ENCODE measurements around the gene CELF2.

The CELF2 gene

GRCh38 chr10:11307937-11308336 is 290.3 kb downstream of the CELF2 start:
- no peak for DNase-seq

DNA sequence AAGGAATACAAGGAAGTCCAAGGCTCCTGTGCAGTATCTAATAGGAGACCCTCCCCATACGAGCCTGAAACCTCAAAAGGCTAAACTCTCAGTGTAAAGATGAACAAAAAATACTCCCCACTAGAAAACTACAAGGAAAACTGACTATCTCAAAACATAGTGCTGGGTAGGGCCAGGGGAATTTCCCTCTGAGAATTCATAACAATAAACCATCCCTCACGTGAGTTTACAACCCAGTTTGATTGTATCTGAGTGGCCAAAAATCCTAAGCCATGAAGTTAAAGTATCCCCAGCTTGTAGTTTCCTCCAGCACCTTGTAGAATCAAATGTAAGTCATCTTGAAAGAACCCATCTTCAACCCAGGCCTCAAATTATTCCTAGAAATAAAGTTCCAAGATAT is 293.4 kb downstream of the CELF2 start:
- DNase-seq = no peak

GRCh38 chr10:11313463-11313862 is 295.8 kb downstream of the CELF2 start:
- DNase-seq = no peak

DNA sequence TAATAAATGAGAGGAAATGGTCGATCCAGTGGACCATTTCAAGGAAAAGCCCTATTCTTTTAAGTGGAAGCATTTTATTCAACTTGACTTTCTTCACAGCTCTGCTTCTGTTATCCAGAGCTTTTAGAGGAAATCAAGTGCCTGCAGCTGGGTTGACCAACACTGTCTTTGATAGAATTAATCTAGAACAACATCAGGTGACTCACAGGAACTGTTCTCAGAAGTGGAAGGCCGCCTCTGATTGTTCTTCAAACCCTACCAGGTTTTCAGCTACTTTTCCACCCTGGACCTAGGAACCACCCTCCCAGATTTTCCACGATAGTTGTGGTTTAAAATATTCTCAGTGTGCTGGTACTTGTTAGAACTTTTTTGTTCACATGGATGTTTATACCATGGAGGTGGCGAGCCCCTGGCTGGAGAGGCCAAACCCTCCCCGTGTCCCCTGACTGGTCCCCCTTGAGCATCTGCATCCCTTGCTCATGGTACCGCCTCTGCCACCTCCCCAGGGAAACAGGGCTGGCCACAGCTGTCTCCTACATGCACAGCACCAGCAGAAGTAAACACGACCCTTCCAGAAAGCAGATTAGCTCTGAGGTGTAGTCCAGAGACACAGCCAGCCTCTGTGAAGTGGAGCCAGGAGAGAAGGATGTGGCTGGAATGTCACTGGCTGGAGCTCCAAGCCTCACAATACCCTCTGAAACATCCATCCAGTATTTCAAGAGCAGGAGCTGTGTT is 300.4 kb downstream of the CELF2 start:
- DNase-seq = no peak

GRCh38 chr10:11318826-11319598 is 301.3 kb downstream of the CELF2 start:
- no peak for DNase-seq

DNA sequence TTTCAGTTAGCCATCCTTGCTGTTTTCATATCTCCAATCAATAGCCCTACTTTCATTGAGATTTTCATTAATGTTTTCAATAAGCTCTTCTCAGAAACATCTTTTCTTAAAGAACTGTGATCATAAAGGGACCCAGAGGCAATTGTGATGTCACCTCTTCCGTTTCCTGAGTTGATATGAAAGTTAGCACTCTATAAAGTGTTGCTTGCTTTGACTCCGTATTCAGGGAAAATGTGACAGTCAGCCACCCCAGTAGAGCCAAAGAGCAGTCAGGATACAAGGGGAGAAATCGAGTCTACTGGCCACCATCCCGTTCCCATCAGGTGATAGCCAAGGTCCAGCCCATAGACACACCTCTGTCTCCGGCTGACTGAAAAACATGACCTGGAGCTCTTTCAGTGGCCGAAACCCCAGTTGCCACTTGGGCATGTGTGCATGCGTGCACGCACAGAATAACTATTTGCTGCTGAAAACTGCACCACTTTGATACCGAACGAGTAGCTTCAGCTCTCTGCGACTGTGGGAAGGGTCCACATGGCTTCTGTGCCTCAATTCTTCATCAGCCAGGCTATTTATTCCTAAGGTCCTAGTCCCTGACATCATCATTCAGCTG is 302.4 kb downstream of the CELF2 start:
- DNase-seq = no peak

GRCh38 chr10:11320809-11321520 is 303.3 kb downstream of the CELF2 start:
- DNase-seq = no peak

GRCh38 chr10:11322698-11323097 is 305.0 kb downstream of the CELF2 start:
- no peak for DNase-seq

DNA sequence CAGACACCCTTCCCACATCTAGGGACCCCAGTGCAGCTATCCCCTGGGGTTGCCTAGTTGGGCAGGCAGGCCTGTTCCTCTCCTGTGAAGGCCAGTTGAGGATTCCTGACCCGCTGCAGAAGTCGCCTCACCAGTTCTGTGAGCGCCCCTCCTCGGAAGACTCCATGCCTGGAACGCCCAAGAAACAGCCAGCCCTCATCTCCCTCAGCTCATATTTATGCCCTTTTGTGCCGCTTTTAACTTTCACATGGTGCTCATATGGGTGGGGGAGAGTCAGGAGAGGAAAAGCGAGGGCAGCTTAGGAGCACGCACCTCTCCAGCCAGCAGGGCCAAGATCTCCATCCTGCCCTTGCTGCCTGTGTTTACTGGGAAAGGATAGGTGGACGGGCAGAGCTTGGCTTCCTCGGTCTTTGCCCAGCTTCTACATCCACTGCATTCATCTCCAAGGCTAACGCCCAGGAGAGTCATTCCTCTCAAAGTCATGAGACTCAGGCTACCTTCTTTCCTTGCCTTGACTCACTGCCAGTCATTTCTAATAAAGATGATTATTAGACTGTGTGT is 307.2 kb downstream of the CELF2 start:
- DNase-seq = no peak

GRCh38 chr10:11325817-11326216 is 308.1 kb downstream of the CELF2 start:
- no peak for DNase-seq

DNA sequence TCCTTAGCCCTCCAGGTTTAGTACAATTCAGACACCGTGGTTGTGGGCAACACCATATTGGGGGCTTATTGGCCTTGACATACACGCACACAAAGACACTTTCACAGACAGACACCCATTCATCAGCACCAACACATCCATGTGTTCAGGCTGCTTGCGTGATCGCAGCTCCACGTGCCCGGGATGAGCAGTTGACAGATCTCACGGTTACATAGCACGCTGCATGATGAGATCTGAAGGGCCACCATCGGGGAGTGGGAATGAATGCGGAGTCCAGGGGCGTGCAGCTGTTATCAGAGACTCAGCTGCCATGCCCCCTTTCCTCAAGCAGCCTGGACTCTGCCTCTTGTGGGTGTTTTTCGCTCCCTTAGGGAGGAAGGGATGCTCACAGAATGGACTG is 308.6 kb downstream of the CELF2 start:
- no peak for DNase-seq

DNA sequence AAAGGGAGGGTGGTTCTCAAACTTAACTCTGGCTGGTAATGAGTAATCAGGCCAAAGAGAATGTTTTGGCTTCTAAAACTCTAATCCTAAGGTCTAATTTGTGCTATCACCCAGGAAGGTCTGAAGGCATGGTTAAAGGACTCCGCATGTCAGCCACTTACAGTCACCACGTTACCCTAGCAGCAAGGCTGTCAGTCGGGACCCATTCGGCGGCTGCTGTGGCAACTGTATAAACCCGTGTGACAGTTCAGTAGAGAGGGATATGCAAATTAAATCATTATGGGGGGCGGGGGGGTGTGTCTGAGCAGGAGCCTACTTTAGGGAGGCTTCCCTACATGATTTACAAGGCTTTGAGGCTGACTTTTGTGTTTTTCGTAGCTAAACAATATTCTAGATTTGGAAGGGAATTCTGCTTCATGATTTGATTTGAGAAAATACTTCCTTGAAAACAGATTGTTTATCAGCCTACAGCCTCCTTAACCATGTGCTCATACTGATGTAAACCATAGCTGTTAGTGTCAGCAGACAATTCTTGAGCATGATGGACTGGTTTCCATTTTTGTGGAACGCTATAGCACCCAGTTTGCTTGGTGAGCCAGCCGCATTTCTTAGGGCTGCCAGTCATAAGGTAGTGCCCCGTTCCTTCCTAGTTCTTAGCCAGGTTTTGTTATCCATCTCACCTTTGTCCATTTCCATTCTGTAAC is 309.4 kb downstream of the CELF2 start:
- DNase-seq = no peak

DNA sequence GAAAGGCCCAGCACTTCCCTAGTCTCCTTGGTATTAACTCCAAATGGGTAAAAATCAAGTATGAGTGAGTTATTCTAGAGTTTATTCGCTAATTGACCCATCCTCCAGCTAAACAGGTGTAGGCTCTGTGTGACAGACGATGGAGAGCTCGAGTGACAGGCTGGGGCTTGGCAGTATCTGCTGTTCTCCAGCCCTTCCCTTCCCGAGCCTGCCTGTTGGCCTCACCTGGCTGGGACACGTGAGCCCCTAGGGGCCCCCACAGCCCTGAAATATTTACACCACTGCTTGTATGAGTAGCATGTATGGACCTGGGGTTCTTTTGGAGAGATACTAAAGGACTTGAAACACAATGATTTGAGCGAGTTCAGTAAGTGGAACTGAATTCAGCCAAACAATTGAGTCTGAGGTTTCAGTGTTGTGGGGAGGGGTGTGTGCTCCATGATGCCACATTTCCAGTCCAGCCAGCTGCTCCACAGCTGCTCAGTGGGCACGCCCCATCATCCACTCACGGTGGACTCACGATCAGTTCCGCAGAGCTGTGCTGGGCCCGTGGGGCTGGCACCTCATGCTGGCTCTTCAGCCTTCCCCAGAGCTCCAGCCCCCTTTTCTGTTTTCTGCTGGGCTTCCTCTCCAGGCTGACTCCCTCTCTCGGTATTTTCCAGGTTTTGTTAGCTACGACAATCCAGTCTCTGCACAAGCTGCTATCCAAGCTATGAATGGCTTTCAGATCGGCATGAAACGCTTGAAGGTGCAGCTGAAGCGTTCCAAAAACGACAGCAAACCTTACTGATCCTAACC is 310.8 kb downstream of the CELF2 start:
- DNase-seq = no peak

DNA sequence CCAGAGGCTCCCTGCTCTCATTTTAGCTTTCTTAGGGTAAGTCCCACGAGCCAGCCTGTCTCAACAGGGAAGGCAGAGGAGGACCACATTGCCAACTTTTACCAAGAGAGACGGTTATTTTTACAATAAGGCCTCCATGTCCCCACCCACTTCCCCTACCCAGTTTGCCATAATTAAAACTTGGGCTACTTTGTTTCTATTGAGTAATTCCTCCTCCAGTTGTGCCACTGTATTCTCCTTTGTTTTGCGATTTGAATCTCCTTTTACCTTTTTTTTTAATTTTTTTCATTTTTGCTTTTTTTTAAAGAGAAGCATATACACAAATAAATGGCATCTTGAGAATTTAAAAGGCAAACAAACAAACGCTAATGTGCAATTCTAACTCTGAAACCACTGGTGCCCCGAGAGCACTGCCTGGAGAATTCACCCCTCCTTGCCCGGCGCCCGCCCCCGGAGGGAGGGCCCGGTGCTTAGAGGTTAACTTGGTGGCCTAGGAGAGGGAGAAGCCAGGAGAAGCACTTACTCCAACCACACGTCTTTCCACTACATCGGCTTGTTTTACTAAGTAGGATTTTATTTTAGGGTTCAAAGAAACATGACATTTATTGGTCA is 311.5 kb downstream of the CELF2 start:
- no peak for DNase-seq

DNA sequence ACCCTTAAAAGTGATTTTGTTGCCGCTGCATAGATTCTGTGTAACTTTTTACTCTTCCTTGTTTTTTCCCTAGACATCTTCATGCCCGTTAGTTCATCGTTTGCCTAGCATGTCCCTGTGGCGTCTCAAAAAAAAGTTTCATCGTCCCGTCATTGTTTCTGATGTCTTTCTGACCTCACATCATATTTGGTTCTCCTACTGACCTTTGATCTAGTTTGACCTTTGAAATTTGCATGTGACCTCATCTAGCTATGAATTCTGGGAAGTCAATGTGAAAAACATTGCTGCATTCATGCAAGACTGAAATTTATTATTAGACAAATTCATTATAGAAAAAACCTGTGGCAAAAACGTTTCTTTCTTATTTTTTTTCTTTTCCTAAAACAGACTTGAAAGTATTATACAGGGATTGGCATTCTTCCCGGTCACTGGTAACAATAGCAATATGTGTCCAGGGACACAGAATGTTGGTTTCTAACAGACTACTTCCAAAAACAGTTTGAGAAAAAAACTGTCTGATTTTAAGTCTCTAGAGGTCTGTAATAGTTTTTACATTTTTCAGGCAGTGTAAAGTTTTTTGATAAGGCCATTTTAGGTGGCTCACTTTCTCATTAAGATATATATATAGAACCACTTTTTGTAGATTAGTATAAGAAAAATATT is 312.8 kb downstream of the CELF2 start:
- no peak for DNase-seq

DNA sequence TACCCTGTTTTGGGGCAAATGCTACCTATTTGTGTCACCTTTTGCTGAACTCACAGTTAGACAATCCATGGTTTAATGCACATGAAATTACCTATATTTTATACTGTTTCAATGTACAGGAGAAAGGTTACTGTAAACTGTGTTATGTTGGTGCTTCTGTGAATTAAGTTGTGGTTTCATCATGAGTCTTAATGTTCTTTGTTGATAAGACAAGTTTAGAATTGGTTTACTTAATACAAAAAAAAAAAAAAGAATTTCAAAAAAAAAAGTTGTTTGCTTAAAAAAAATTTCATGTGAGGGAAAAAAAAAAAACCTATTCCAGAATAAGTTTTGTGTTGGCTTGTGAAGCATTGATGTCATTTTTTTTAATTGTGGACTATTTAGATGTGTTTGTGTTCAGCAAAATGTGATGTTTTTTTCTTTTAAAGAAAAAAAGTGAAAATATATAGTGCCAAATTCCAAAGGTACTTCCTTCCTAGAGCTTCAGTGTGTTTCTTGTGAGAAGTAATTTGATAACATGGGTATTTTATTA is 313.4 kb downstream of the CELF2 start:
- DNase-seq = no peak

DNA sequence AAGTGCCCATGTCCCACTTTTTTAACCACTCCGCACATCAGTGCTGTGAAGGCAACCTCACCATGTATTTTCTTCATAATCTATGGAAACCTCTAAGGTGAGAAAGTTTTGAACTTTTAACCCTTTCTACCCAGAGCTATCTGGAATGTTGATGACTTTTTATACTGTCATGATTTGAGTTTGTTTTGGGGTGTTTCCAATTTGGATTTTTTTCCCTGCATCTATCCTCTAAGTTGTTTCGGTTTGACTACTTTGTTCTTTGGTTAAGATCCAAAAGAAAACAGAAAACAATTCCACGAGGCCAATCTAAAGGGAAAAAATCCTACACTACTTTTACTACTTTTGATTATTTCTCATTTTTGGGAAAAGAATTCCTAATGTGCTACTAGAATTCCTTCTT is 314.1 kb downstream of the CELF2 start:
- no peak for DNase-seq

DNA sequence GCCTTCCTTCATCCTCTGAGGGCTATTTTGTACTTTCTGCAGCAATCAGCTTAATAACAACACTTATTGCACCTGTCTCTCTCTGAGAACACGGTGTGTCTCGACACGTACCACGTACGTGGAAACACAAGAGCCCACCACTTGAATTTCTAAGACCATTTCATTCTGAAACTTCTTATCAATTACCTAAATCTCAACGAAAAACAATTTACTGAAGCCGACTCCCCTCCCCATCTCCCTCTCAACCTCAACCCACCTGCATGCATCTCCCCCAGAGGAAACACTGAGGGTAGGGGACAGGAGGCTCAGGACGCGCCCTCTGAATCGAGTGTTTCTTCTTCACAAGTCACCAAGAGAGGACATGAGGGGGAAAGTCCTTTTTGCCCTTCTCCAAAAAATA is 315.2 kb downstream of the CELF2 start:
- no peak for DNase-seq

GRCh38 chr10:11334436-11334835 is 316.8 kb downstream of the CELF2 start:
- DNase-seq = no peak

GRCh38 chr10:11335167-11335652 is 317.5 kb downstream of the CELF2 start:
- DNase-seq = no peak

Data from NCI-H1694 (cell line).